H1 (cell line): ENCODE measurements around the gene CDH15. TPM values are rescaled to one million over a fixed set of nuclear protein-coding genes. Genes with fewer than 3 reads are reported as not detected.
"Not testable (repeated sequence)": the region's sequence is repeated elsewhere in the genome, so short reads cannot be mapped to it uniquely, and the experiment has no call there.

Experiments used
- CTCF ChIA-PET: fragments of 300-600 bp; sonication (Branson Sonifier 250); formaldehyde crosslinking; loops from one replicate; lab custom pipeline; 2021; ENCODE audit not compliant: partially characterized antibody; lab: Charles Lee
- POLR2A ChIA-PET: fragments of 300-600 bp; sonication (Branson Sonifier 250); formaldehyde crosslinking; loops from one replicate; lab custom pipeline; 2021; ENCODE audit warnings: inconsistent platforms; ENCODE audit not compliant: partially characterized antibody; lab: Charles Lee
- DNase-seq, 2 experiments: peaks; one replicate each; pipeline versions ENCODE4 v3.0.0 to v3.0.0-alpha.2; 2010 to 2022; ENCODE audit warnings: low spot score in 2 of 2, low read depth in 1 of 2, mixed read lengths in 1 of 2
- FAIRE-seq: peaks from 2 replicates; lab custom pipeline; 2011; peaks lifted over from hg19 to GRCh38; lab: Jason Lieb, UNC
- H2AFZ ChIP-seq: 2 replicates; pipeline ENCODE4 v1.8.1; 2012; ENCODE audit warnings: low read length, inconsistent platforms
- H2AK5ac ChIP-seq: 2 replicates; pipeline ENCODE4 v1.6.1; 2013; ENCODE audit warnings: low read depth, low read length
- H2BK120ac ChIP-seq: replicated peaks from 2 replicates; pipeline ENCODE3; 2013; ENCODE audit warnings: low read depth, low read length, inconsistent platforms
- H2BK12ac ChIP-seq: 2 replicates; pipeline ENCODE4 v1.6.1; 2013; ENCODE audit warnings: low read depth, low read length
- H2BK15ac ChIP-seq: 2 replicates; pipeline ENCODE4 v1.6.1; 2013; ENCODE audit warnings: low read length
- H2BK20ac ChIP-seq: 2 replicates; pipeline ENCODE4 v1.6.1; 2013; ENCODE audit warnings: low read length
- H2BK5ac ChIP-seq: 2 replicates; pipeline ENCODE4 v1.6.1; 2013; ENCODE audit warnings: low read depth, low read length
- H3K14ac ChIP-seq: 2 replicates; pipeline ENCODE4 v1.6.1; 2013; ENCODE audit warnings: inconsistent platforms; ENCODE audit not compliant: insufficient read length
- H3K18ac ChIP-seq: 2 replicates; pipeline ENCODE4 v1.6.1; 2013; ENCODE audit warnings: low read length; ENCODE audit errors: extremely low read depth
- H3K23ac ChIP-seq: 2 replicates; pipeline ENCODE4 v1.6.1; 2013; ENCODE audit warnings: inconsistent platforms; ENCODE audit not compliant: insufficient read length
- H3K23me2 ChIP-seq: 2 replicates; pipeline ENCODE4 v1.6.1; 2013; ENCODE audit warnings: low read depth, low read length
- H3K27ac ChIP-seq: 2 replicates; pipeline ENCODE4 v1.6.1; 2011; ENCODE audit warnings: low read depth, low read length, inconsistent platforms
- H3K27me3 ChIP-seq, 4 experiments: replicated peaks in 1 of 4; 1 replicate in 1 of 4; 2 replicates in 3 of 4; pipeline versions ENCODE4 v1.6.1 to v1.8.1; 2011 to 2013; ENCODE audit warnings: low read length in 3 of 4, mild to moderate bottlenecking in 3 of 4, inconsistent platforms in 2 of 4, mixed read lengths in 2 of 4, moderate library complexity in 1 of 4; ENCODE audit not compliant: control insufficient read depth in 3 of 4, insufficient read depth in 3 of 4; ENCODE audit errors: extremely low read depth in 1 of 4
- H3K36me3 ChIP-seq, 4 experiments: 2 replicates each; pipeline versions ENCODE4 v1.6.1 to v1.8.1; 2011 to 2013; ENCODE audit warnings: mild to moderate bottlenecking in 4 of 4, low read length in 3 of 4, moderate library complexity in 2 of 4, control low read depth in 1 of 4, inconsistent platforms in 1 of 4; ENCODE audit not compliant: insufficient read depth in 4 of 4, control insufficient read depth in 2 of 4
- H3K4ac ChIP-seq: replicated peaks from 2 replicates; pipeline ENCODE3; 2013; ENCODE audit warnings: low read length, low read depth, mixed read lengths, inconsistent platforms; ENCODE audit not compliant: insufficient read length
- H3K4me1 ChIP-seq, 4 experiments: replicated peaks in 1 of 4; 1 replicate in 1 of 4; 2 replicates in 3 of 4; pipeline versions ENCODE4 v1.6.1 to v1.8.1; 2011 to 2013; ENCODE audit warnings: low read length in 3 of 4, inconsistent platforms in 2 of 4, mixed read lengths in 1 of 4; ENCODE audit not compliant: insufficient read depth in 4 of 4, control insufficient read depth in 3 of 4
- H3K4me2 ChIP-seq, 2 experiments: 2 replicates each; pipeline versions ENCODE4 v1.6.1 to v1.8.1; 2011 to 2013; ENCODE audit warnings: low read depth in 2 of 2, low read length in 2 of 2, control low read depth in 1 of 2, inconsistent platforms in 1 of 2, mild to moderate bottlenecking in 1 of 2; ENCODE audit not compliant: insufficient read depth in 1 of 2
- H3K4me3 ChIP-seq, 4 experiments: fragments of 200-600, 300-600 bp in 1 of 4; sonication (generic), shearing (Covaris generic), sonication (Bioruptor Twin) in 1 of 4; 2 replicates each; pipeline versions ENCODE4 v1.5.1 to v1.8.1; 2011 to 2016; ENCODE audit warnings: low read length in 4 of 4, low read depth in 3 of 4, control low read depth in 2 of 4, inconsistent platforms in 2 of 4, mild to moderate bottlenecking in 2 of 4, mixed read lengths in 1 of 4, moderate library complexity in 1 of 4; ENCODE audit not compliant: insufficient read depth in 2 of 4; ENCODE audit errors: extremely low read depth in 1 of 4
- H3K56ac ChIP-seq: replicated peaks from 2 replicates; pipeline ENCODE3; 2013; ENCODE audit warnings: low read depth, mild to moderate bottlenecking, mixed read lengths, low read length, inconsistent platforms; ENCODE audit not compliant: insufficient read length
- H3K79me1 ChIP-seq: 2 replicates; pipeline ENCODE4 v1.6.1; 2013; ENCODE audit warnings: low read depth, low read length, control low read depth
- H3K79me2 ChIP-seq, 2 experiments: 2 replicates each; pipeline versions ENCODE4 v1.6.1 to v1.8.1; 2012 to 2013; ENCODE audit warnings: low read length in 2 of 2, mild to moderate bottlenecking in 2 of 2, inconsistent platforms in 1 of 2; ENCODE audit not compliant: insufficient read depth in 2 of 2, control insufficient read depth in 1 of 2
- H3K9ac ChIP-seq, 4 experiments: replicated peaks in 1 of 4; 1 replicate in 1 of 4; 2 replicates in 3 of 4; pipeline versions ENCODE4 v1.6.1 to v1.8.1; 2011 to 2013; ENCODE audit warnings: low read depth in 3 of 4, low read length in 3 of 4, control low read depth in 2 of 4, mild to moderate bottlenecking in 2 of 4, moderate library complexity in 2 of 4, inconsistent platforms in 1 of 4; ENCODE audit errors: extremely low read depth in 1 of 4
- H3K9me3 ChIP-seq, 2 experiments: 2 replicates each; pipeline versions ENCODE4 v1.6.1 to v1.8.1; 2012 to 2013; ENCODE audit warnings: mild to moderate bottlenecking in 2 of 2, moderate library complexity in 2 of 2, control low read depth in 1 of 2, inconsistent platforms in 1 of 2, low read depth in 1 of 2, low read length in 1 of 2, mixed read lengths in 1 of 2; ENCODE audit not compliant: insufficient read depth in 2 of 2
- H4K20me1 ChIP-seq, 2 experiments: replicated peaks in 1 of 2; 2 replicates each; pipeline versions ENCODE3 to v1.8.1; 2011 to 2013; ENCODE audit warnings: inconsistent platforms in 2 of 2, low read length in 2 of 2, mild to moderate bottlenecking in 1 of 2; ENCODE audit not compliant: insufficient read depth in 2 of 2, control insufficient read depth in 1 of 2
- H4K5ac ChIP-seq: 2 replicates; pipeline ENCODE4 v1.6.1; 2013; ENCODE audit warnings: low read length, low read depth, mixed read lengths, inconsistent platforms; ENCODE audit not compliant: insufficient read length
- H4K8ac ChIP-seq: 2 replicates; pipeline ENCODE4 v1.8.0; 2013; ENCODE audit warnings: mild to moderate bottlenecking, moderate library complexity, low read length, inconsistent platforms; ENCODE audit not compliant: insufficient read depth; ENCODE audit errors: extremely low read depth
- H4K91ac ChIP-seq: replicated peaks from 2 replicates; pipeline ENCODE3; 2013; ENCODE audit warnings: low read length, mixed read lengths, inconsistent platforms; ENCODE audit not compliant: insufficient read length
- WGBS, 2 experiments: shearing (Covaris generic) in 1 of 2; methylation state at CpG; one replicate each; pipeline versions ENCODE4 v1.1.6 to v1.1.7; 2013 to 2015; ENCODE audit warnings: low lambda C conversion rate in 2 of 2, mixed read lengths in 2 of 2, inconsistent platforms in 1 of 2, low coverage in 1 of 2, missing lambda C conversion rate in 1 of 2; ENCODE audit not compliant: insufficient replicate concordance in 2 of 2, insufficient coverage in 1 of 2, insufficient read length in 1 of 2; ENCODE audit errors: extremely low coverage in 1 of 2, missing lambda C conversion rate in 1 of 2; 5-methylcytosine and 5-hydroxymethylcytosine counted together
- polyA plus RNA-seq, 7 experiments: library from polyadenylated mRNA; depleted of rRNA in 3 of 7; stranded (reverse) in 5 of 7; unstranded in 2 of 7; fragments of >200 nt in 5 of 7; fragments of 200-250 nt in 2 of 7; gene quantifications; 1 replicate in 5 of 7; 2 replicates in 1 of 7; 4 replicates in 1 of 7; pipeline versions ENCODE4 v1.2.1 to v1.2.3, GENCODE V29; 2011 to 2013; ENCODE audit warnings: missing spikeins in 2 of 7, mixed read lengths in 2 of 7
- total RNA-seq: library from RNA; stranded (reverse); fragmentation: NEBNext Ultra II Directional; extraction: Animal tissue kit (Norgen Biotek cat#: 25700); gene quantifications from 2 replicates; pipeline ENCODE4 v1.2.1, GENCODE V29; 2021

The CDH15 gene
- total and polyA plus RNA-seq, 2 of the 8 experiments (the other 6 are each of a cell fraction or from before 2014, with no cell fraction given), result 0.50 to 0.82 TPM

GRCh38 chr16:89185887-89186592, 14.5 kb downstream of the CDH15 start:
- H3K9me3 ChIP-seq, H3K23ac ChIP-seq, H2BK5ac ChIP-seq, H2BK15ac ChIP-seq, H3K79me1 ChIP-seq, DNase-seq, H3K27me3 ChIP-seq, H4K20me1 ChIP-seq, H3K36me3 ChIP-seq, H2AK5ac ChIP-seq, H4K91ac ChIP-seq, H4K5ac ChIP-seq, H3K79me2 ChIP-seq, H3K23me2 ChIP-seq, H3K4me2 ChIP-seq, H3K56ac ChIP-seq, H3K4ac ChIP-seq, H3K4me1 ChIP-seq, H3K14ac ChIP-seq, H3K9ac ChIP-seq, FAIRE-seq, H2BK120ac ChIP-seq, H3K18ac ChIP-seq, H3K27ac ChIP-seq, H2AFZ ChIP-seq, H3K4me3 ChIP-seq, H2BK12ac ChIP-seq, H2BK20ac ChIP-seq, H4K8ac ChIP-seq: not testable (repeated sequence)
- ChIA-PET POLR2A (interaction anchor here (1.9 kb wide), 1 partner anchor 12 kb away, joined by 9 read pairs; no protein-coding TSS in a partner anchor), CTCF (interaction anchor here (0.9 kb wide), 1 partner anchor 9 kb away, joined by 4 read pairs; no protein-coding TSS in a partner anchor)
- WGBS, 2 experiments, result 83% methylated on average over 26 of the region's 30 CpGs; no CpG with 5 or more reads in 1 of the 2 experiments
